Midbrain (tissue), 1 donor: ENCODE results near the gene ZC3H6.

Source experiments
- DNase-seq: peaks from one replicate; lab custom pipeline; 2025; lab: John Stamatoyannopoulos, UW

ZC3H6 gene, protein sequence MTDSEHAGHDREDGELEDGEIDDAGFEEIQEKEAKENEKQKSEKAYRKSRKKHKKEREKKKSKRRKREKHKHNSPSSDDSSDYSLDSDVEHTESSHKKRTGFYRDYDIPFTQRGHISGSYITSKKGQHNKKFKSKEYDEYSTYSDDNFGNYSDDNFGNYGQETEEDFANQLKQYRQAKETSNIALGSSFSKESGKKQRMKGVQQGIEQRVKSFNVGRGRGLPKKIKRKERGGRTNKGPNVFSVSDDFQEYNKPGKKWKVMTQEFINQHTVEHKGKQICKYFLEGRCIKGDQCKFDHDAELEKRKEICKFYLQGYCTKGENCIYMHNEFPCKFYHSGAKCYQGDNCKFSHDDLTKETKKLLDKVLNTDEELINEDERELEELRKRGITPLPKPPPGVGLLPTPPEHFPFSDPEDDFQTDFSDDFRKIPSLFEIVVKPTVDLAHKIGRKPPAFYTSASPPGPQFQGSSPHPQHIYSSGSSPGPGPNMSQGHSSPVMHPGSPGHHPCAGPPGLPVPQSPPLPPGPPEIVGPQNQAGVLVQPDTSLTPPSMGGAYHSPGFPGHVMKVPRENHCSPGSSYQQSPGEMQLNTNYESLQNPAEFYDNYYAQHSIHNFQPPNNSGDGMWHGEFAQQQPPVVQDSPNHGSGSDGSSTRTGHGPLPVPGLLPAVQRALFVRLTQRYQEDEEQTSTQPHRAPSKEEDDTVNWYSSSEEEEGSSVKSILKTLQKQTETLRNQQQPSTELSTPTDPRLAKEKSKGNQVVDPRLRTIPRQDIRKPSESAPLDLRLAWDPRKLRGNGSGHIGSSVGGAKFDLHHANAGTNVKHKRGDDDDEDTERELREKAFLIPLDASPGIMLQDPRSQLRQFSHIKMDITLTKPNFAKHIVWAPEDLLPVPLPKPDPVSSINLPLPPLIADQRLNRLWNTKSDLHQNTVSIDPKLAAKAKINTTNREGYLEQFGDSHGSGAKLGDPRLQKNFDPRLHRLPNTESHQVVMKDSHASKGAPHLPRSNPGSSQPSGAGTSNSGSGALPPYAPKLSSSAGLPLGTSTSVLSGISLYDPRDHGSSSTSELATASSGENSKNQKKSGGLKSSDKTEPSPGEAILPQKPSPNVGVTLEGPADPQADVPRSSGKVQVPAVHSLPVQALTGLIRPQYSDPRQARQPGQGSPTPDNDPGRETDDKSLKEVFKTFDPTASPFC

DNA sequence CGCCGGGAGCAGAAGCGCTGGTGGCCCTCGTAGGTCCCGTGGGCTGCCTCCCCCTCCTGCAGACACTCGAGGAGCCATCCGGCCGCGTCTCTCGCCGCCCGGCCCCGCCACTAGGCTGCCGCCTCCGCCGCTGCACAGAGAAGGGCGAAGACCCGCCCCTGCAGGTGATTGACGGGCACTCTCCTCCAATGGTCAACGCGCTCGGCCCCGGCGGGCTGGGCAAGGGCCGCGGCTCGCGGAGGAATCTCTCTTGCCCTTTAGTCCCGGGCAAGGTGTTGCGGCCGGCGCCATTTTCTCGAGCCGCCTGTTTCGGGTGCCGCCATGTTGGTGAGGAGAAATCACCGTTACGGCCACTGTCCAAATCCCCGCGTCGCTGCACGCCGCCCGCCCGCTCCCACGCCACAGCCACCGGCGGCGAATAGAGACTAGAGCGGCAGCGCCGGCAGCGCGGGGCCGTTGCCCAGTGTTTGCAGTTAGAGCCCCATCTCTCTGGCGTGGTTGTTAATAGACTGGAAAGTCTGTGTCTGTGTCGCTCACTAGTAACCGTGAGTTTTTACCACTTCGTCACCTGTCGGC lies at the start of gene ZC3H6:
ZC3H6 (plus strand) TSS at position 287 of the 576 bp plus-strand sequence. CDS start 398 bp downstream, outside the sequence.
- DNase-seq = peak; percentile 99

DNA sequence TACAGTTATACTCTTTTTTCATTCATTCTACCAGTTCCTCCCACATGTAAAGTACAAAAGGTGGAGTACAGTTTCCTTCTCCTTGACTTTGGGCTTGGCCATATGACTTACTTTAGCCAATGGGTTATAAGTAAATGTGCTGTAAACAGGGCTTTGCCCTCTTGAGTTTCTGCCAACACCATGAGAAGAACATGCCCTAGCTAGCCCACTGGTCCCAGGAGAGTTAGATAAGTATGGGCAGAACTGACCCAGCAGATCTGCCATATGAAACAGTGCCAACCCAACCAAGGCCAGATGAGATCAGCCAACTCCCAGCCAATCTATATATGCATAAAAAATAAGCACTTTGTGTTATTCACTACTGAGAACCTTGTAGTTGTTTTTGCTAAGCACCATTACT lies 46.0 kb upstream of the ZC3H6 start:
- no peak for DNase-seq

DNA sequence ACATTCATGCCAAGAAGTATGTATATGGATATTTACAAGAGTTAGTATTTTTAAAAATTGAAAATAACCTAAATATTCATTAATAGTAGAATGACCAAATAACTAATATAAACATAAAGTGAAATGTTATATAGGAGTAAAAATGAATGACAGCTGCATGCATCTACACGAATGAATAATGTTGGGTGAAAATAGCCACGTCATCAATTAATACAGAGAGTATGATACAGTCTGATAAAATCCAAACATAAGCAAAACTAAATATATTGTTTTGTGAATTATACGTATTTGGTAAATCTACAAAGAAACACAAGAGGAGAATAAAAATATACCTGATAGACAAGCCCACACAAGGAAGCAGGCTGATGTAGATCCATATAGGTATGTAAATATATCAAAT lies 45.0 kb upstream of the ZC3H6 start:
- DNase-seq = no peak

DNA sequence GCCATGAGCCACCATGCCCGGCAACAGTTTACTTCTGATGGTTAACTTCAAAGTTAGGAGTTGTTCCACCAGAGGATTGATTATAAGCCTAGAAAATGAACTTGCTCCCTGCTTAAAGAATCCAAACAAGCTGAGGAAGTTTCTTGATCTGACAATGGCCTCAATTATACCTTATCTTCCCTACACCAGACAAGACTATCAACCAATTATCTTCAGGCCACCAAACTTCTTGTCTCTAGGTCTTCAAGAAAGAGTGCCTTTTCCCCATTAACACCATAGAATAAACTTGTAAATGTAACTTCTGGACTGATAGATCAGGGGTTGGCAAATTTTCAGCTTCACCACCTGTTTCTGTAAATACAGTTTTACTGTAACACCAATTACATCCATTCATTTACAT lies 35.5 kb upstream of the ZC3H6 start:
- DNase-seq = no peak

DNA sequence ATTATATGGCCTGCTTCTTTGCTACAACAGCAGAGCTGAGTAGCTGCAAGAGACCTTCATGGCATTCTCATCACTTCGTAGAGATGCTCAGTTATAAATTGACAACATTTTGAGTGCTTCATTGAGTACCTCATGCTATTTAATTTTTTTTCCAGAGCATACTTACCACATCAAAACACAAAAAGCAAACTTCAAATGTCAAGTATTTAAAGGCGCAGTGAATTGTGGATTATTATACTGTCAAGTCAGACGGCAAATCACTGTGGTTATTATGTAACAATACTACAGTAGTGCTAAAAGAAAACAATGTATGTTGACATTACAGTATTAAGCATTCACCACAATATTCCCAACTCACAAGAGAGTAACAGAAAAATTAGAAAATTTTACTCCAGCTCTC lies 33.0 kb upstream of the ZC3H6 start:
- DNase-seq = no peak

DNA sequence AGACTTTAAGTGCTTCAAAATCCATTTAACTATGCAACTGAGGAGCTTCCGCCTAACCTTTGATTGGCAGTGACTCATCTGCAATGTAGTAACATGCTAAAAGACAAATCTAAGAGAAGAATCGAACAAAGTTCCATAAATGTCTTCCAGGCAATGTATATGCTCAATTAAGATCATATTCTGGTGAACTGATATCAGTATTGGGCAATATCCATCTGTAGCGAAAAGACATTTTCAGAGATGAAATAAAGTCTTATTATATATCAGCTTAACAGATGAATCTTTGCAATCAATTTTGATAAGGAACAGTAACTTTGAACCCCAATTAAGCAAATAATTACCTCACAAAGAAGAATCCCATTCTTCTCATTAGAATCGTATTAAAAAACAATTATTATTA lies 32.2 kb upstream of the ZC3H6 start:
- DNase-seq = no peak

DNA sequence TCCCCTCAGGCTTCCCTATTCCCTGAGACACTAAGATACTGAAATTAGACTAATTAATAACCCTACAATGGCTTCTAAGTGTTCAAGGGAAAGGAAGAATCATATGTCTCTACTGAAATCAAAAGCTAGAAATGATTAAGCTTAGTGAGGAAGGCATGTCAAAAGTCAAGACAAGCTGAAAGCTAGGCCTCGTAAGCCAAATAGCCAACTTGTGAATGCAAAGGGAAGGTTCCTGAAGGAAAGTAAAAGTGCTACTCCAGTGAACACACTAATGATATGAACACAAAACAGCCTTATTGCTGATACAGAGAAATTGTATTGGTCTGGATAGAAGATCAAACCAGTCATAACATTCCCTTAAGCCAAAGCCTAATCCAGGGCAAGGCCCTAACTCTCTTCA lies 30.5 kb upstream of the ZC3H6 start:
- DNase-seq = no peak

DNA sequence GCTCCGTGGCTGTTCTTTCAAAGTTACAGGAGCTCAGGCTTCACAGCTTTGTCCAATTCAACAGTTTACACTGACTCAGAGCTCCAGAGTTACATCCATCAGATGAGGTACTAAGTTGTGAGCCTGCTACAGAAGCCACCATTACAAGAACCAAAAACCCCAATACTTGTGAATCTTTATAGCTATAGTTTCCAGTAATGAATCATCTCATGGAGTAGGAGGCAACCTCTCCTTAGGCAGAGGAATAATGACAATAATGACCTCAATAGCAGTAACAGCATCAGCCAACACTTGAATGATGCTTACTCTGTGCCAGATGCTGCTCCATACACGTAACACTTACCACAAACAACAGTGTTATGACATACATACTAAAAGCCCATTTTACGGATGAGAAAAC lies 24.1 kb upstream of the ZC3H6 start:
- DNase-seq = no peak

DNA sequence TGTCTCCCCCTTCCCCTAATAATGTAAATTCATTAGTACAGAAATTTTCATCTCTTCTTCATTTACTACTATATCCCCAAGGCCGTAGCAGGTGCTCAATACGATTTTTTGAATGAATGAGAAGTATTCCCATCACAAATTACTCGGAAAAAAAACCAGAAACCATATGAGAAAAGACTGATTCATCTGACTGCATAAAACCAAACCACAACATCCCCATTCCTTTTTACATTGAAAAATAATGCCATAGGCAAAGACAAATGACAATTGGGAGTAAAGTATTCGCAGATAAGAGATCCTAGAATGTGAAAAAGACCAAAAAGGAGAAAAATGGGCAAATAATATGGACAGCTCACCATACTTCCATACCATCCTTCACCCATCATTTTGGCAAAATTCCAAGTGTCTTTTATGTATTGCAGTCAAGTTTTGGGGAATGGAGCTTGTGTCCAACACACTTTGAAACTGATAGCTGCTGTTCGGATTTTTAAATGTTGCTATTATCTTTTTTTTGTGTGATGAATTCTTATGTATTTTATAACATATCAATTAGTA lies 22.1 kb upstream of the ZC3H6 start:
- DNase-seq = no peak

DNA sequence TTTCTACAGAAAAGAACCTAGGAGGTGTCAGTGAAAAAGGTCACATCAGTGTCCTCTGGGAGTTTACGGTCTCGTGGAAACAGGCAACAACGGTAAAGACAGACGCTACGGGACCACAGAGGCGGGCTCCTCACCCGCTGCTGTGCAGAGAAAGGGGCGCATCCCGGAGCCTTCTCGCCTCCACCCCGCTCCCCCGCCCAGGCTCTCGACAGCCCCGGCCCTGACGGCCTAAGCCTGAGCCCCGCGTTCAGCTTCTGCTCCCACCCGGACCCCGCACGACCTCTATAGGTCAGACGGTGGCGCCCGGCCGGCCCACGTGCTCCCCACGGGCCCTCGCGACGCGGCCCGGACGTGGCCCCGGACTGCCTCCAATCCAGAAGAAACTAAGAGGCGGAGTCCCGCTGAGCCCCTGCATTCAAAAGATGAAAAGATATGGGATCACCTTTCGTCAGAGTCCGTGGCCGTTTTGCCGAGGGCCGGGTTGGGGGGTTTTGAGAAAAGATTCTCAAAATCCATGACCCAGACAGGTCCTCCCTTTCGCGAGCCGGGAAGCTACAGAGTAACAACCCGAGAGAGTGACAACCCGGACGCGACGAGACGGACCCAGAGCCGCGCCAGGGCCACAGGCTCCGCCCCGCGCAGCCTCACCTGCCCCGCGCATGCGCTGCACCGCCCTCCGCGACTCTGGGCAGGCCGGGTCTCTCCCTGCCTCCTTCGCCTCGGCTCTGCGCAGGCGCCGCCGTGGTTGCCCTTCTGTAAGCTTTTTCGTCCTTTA lies 20.7 kb upstream of the ZC3H6 start, which contains the start of gene ZC3H8:
ZC3H8 (minus strand) TSS at position 577 of the 775 bp plus-strand sequence; CDS start at position 516, 61 bp downstream.
- peak; percentile 91 for DNase-seq

DNA sequence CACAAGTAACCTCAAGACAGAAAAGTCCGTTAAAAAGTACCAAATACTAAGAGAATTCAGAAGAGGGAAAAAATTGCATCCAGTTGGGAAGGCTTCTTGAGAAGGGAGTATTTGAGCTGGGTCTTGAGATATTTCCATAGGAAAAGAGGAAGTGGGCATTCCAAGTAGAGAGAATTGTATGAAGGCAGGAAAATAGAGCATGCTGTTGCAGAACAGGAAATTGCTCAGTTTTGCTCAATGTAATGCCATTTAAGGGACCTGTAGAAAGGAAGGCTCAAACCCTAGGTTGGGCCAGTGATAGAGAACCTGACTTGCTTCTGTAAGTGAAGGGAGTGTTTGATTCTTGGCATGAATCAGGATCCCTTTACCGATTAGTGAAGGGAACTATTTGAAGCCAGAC lies 19.5 kb upstream of the ZC3H6 start:
- DNase-seq = no peak

DNA sequence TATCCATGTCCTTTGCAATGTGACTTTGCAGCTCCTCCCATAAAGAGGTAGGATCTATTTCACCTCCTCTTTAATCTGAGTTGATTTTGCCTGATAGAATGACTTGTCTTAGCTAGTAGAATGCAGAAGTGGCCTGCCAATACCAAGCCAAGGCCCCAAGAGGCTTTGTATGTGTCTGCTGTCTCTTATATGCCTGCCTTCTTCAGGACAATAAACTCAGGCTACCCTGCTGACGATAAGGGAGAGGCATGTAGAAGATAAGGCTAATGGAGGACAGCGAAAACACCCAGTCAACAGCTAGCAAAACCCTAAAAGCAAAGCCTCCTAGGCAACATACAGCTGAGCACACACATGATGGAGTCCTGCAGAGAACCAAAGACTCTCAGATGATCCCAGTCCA lies 18.7 kb upstream of the ZC3H6 start:
- no peak for DNase-seq

DNA sequence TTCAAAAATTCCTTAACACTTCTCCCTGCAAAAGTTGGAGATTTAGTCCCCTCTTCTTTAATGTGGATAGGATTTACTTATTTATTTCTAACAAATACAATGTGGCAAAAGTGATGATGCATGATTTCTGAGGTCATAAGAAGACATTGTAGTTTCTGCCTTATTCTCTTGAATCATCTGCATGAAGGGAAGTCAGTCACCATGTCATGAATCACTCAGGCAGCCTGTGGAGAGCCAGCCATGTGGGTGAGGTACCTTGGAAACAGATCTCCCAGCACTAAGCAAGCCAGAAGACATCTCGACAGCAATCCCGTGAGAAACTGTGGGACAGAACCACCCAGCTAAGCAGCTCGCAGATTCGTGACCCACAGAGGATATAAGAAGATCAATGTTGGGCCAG lies 17.8 kb upstream of the ZC3H6 start:
- no peak for DNase-seq

DNA sequence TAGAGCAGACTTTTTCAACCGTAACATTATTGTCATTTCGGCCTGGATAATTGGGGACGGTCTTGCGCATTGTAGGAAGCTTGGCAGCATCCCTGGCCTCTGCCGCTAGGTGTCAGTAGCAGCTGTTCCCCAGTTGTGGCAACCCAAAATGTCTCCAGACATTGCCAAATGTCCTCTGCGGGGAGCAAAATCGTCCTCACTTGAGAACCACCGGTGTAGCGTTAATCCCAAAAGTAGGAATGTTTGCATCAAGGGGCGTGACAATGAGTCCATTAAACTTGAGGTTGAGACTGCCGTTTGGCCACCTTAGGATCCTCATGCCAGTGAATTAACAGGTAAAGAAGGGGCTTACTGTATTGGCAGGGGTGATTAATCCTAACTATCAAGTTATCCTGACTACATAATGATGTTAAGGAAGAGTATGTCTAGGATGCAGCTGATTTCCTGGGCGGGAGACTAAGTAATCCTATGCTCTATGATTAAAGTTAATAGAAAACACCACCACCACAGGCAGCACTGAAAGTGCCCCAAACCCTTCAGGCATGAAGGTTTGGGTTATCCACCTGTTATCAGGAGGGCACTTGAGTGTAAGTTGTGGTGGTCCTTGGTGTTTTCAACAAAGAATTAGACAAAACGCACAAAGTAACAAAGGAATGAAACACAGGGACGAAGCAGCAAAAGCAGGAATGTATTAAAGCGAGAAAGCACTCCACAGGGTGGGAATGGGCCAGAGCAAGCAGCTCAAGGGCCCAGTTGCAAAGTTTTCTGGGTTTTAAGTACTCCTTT lies 15.7 kb upstream of the ZC3H6 start:
- DNase-seq = peak; percentile 84

DNA sequence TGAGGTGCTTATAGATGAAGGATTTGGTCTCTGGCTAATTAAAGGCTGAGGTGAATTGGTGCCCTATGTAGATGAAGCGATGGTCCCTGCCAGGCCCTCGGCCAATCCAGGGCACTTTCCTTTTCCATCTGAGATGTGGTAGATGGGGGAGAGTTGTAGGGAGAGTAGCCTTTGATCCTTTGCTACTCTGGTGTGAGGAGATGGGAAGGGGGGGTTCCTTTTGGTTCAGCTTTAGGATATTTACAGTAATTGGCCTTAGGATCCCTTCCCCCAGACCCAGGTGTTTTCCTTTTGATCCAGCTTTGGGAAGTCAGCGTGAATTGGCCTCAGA lies 15.1 kb upstream of the ZC3H6 start:
- no peak for DNase-seq

DNA sequence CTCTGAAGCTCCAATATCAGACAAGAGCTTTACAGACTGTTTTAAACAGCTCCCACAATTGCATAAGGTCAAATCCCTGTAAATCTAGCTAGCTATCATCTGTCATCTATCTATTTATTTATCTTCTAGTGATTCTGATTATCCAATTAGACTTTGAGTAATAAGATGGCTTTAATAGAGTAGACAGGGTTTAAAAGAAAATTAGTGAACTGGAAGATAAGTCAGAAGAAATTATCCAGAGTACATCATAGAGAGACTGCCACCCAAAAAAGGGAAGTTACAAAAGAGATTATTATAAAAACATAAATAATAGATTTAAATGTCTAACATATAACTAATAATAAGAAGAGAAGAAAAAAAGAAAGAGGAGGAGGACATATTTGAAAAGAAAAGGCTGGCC lies 12.5 kb upstream of the ZC3H6 start:
- no peak for DNase-seq

DNA sequence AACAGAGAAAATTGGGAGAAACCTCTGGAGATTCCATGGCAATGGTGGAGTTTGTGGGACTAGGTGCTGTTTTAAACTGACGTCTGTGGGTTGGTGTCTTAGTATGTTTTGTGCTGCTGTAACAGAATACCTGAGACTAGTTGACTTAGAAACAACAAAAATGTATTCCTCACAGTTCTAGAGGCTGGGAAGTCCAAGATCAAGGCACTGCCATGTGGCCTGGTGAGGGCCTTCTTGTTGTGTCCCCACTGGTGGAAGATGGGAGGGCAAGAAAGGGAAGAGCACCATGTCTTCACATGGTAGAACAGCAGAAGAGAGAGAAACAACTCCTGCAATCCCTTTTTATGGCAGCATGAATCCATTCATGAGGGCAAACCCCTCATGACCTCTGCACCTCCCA lies 6.8 kb upstream of the ZC3H6 start:
- no peak for DNase-seq

DNA sequence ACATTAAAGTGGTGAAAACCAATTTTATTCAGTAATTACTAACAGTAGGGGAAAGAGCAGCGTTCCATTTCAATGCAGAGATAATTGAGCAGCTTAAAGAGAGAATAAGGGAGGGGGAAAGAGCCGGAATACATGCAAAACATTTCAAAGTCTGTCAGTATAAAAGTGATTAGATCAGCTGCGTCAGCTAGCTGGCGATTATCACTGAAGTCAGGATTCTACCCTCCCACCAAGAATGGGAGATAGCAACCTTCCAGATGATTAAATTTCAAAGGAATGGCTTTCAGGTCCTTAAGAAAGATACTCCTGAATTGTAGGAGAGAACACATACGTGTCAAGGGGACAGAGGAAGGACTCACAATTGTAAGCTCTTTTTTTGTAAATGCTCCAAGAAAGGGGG lies 2.7 kb upstream of the ZC3H6 start:
- DNase-seq = no peak

DNA sequence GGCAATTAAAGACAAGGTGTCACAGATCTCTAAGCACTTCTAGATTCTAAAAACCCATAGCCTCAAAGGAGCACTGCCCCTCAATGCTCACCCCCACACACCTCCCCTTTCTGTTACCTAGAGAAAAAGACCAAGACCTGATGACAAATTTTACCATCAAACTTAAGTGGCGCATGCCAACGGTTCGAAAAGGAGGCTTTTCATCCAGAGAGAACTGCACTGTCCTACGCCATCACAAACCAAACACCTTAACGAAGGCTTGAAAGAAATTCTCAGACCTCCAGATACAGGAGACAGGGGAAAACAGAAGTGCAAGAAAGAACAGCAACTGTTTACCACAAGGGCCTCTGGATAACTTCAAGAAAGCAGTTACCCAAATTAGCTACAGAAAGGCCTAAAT lies 2.0 kb upstream of the ZC3H6 start:
- no peak for DNase-seq
